NCI-H2227 (cell line): ENCODE results near the gene NOP9.
"Not testable (repeated sequence)": the region's sequence is repeated elsewhere in the genome, so short reads cannot be mapped to it uniquely, and the experiment has no call there.

ENCODE experiments used
- DNase-seq: peaks from one replicate; lab custom pipeline; 2025; ENCODE audit not compliant: unreplicated experiment; lab: John Stamatoyannopoulos, UW

NOP9 gene

DNA sequence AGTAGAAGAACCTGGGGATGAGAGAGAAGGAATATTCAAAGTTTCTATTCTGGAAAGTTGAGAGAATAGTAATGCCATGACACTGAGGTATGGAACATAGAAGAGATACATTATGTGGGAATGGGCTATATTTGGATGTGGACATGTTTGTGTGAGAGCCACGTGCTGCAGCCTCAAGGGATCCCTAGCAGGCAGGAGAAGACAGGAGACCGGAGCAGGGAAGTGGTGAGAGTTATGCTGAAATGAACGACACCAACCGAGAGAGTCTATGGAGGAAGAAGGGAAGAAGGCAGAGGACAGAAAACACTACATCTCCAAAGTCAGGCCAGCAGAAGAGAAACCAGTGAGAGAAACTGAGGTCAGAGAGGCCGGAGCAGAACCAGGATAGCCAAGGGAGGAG, 50.1 kb downstream of the NOP9 start:
- no peak for DNase-seq

DNA sequence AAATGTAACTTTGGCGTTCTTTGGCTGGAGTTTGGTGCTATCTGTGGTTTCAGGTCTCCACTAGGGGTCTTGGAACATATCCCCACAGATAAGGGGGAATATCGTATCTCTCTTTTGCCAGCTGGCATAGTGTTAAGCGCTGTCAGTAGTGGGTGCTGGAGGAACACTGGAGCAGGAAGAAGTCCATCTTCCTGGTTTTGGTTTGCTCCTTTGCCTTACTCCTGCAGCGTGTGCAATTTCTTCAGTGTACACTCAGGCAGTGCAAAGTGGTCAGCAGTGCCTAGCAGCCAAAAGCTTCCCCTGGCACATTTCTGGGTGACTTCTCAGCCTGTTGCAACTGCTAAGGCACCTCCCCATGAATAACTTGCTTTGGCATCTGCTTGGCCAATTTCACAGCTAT, 51.9 kb downstream of the NOP9 start:
- DNase-seq = peak; percentile 44

DNA sequence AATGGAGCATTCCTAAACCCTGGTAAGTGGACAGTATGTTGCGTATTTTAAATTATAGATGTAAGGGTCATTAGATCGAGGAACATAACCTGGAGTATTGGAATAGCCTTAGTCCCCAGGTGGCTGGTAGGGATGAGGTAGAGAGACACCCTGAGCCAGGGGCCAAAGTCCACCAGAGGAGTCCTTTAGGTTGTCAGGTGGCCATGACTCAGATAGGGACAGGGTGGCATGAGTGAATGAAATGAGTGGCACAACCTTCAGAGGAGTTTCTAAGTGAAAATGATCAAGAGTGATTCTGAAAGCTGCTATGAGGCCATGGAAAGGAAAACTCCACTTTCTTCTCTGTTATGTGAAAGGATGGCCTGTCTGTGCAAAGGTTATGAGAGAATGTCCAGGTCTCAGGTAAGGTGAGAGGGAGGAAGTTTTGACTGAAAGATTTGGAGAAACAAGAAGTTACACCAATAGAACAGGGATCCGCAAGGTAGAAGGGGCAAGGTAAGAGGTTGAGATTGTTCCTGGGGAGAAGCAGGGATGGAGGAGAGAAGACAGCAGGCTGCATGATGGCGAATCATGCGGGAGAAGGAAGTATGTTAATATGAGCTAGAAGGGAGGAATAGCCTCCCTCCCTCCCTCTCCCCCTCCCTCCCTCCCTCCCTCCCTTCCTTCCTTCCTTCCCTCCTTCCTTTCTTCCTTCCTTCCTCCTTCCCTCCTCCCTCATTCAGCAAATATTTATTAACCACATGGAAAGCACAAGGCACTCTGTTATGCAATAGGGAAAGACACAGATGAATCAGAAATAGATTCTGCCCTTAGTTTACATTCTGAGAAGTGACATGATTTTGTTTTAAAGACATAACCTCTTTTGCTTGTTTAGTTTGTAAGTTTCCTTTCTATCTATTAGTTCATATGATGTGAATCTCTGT, 54.2 kb downstream of the NOP9 start:
- DNase-seq = no peak

DNA sequence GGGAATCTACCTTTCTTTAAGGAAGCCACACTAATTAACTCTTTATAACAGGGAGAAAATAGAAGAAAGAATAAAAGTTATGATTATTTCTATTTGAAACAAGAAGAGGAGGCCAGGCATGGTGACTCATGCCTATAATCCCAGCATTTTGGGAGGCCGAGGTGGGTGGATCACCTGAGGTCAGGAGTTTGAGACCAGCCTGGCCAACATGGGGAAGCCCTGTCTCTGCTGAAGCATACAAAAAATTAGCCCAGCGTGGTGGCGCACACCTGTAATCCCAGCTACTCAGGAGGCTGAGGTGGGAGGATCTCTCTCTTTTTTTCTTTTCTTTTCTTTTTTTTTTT, 54.8 kb downstream of the NOP9 start:
- DNase-seq = not testable (repeated sequence)

DNA sequence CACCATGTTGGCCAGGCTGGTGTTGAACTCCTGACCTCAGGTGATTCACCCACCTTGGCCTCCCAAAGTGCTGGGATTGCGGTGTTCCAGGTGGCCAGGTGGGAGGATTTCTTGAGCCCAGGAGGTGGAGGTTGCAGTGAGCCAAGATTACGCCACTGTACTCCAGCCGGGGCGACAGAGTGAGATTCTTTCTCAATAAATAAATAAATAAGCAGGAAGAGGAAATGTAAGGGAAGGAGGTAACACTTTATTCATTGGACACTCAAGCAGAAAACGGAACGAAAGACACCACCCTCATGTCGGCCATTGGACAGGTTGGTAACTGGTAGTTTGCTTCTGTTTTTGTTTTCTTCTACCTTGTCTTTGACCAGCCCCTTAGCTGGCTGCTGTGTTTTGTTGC, 55.4 kb downstream of the NOP9 start:
- no peak for DNase-seq

DNA sequence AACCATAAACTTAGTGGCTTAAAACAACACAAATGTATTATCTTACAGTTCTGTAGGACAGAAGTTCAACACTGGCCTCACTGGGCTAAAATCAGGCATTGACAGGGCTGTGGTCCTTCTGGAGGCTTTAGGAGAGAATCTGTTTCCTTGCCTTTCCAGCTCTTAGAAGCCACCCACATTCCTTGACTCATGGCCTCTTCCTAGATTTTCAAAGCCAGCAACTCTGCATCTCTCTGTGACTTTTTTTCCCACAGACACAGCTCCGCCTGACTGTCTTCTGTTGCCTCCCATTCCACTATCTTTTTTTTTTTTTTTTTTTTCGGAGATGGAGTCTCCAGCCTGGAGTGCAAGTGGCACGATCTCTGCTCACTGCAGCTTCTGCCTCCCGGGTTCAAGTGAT, 56.6 kb downstream of the NOP9 start:
- DNase-seq = no peak
